ENCODE results near the gene AMIGO3.

- TF ChIP-seq CTCF (conservative IDR thresholded peaks at IDR 0.05; ENCODE audit: low read depth in 2 of 2) (no peak), EZH2phosphoT487 (IDR thresholded peaks at IDR 0.05; ENCODE audit: unreplicated experiment) (no peak), EZH2 (IDR thresholded peaks at IDR 0.05; ENCODE audit: low read depth, unreplicated experiment) (no peak), POLR2AphosphoS5 (IDR thresholded peaks at IDR 0.05; ENCODE audit: low read depth) (no peak), JUNB (IDR thresholded peaks at IDR 0.05; ENCODE audit: unreplicated experiment) (no peak), CREB1 (CRISPR knock-in tag; IDR thresholded peaks at IDR 0.05; ENCODE audit: low read depth) (no peak), REST (IDR thresholded peaks at IDR 0.05; ENCODE audit: unreplicated experiment) (no peak), STAT1 (IDR thresholded peaks at IDR 0.05; ENCODE audit: unreplicated experiment) (no peak), ETS1 (IDR thresholded peaks at IDR 0.05) (no peak), ZNF462 (CRISPR knock-in tag; IDR thresholded peaks at IDR 0.05) (no peak), NANOG (IDR thresholded peaks at IDR 0.05; ENCODE audit: borderline replicate concordance) (no peak)
These were observed 2.7 kb downstream of the AMIGO3 start for GRCh38 chr3:49716691-49717210.
